LHCN-M2 (cell line): Measurements from ENCODE around the gene VAC14. TPM values are rescaled to one million over a fixed set of nuclear protein-coding genes. Genes with fewer than 3 reads are reported as not detected.
A peak's percentile ranks its signal among the peaks of the same experiment; 100 is the strongest.
"Not testable (repeated sequence)": the region's sequence is repeated elsewhere in the genome, so short reads cannot be mapped to it uniquely, and the experiment has no call there.

Source experiments
- DNase-seq: peaks from one replicate; pipeline ENCODE4 v3.0.0-alpha.2; 2012; ENCODE audit warnings: low read depth
- total RNA-seq: library from RNA; depleted of rRNA; stranded (reverse); fragments of >200 nt; gene quantifications from 2 replicates; pipeline ENCODE4 v1.2.3, GENCODE V29; 2014; rRNA removed

The VAC14 gene
- total RNA-seq, 1 experiment from 2014 or later, result 62.2 TPM

DNA sequence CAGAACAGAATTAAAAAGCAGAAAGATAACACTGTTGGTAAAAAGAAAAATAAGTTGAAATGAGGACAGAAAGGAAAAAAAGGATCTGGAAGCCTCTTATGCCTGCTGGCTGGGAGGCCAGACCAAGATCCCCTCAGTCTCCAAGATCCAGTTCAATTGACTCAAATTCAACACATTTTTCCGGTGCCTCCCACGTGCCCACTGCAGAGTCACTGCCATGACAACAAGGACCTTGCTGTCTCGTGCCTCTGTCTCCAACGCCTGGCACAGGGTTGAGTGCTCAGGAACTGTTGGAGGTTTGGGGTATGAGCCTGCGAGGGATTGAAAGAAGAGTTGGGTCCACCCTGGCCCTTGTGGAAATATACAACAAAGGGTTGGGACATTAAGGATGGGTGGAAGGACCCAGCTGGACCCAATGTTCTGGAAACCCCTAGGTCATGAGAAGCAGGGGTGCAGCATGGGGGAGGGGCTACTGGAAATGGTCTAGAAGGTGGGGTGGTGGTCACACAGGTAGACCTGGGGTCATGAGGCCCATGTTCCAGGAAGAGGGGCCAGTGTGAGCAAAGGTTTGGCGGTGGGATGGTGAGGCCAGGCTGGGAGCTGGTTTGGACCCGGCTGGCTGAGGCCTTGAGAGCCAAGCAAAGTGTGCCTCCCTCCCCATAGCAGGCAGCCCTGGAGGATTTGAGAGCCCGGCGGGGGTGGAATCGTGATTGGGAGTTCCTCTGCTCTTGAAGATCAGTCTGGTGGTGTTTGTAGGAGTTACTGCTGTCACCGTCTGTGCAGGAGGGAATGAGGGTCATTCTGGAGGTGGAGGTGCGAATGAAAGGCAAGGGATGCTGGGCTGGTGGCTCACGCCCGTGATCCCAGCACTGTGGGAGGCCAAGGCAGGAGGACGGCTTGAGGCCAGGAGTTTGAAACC is 153.3 kb downstream of the VAC14 start:
- DNase-seq, result no peak

DNA sequence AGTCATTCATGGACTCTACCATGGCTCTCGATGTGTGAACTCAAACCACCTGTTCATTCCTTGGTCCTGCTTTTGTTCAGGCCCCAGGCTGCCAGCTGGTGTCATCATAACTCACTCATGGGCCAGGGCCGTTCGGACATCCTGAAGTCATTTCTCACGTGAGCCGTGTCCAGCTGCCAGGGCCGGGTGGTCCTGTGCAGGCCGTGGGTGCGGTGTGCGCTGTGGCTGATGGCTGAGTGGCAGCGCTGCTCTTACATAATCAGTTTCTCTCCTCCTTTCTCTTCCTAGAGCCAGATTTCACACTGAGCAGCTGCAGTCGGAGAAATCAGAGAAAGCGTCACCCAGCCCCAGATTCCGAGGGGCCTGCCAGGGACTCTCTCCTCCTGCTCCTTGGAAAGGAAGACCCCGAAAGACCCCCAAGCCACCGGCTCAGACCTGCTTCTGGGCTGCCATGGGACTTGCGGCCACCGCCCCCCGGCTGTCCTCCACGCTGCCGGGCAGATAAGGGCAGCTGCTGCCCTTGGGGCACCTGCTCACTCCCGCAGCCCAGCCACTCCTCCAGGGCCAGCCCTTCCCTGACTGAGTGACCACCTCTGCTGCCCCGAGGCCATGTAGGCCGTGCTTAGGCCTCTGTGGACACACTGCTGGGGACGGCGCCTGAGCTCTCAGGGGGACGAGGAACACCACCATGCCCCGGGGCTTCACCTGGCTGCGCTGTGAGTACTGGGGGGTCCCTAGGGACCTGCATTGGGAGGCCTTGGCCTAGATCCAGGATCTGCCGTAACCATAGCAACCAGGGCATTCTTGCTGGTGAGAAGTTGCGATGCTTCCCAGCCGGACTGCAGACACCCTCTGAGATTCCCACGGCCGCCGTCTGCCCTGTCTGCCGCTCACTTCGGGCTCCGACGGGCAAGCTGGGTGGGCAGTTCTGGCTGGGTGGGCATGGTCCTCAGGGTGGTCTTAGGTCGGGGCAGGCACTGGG is 154.4 kb downstream of the VAC14 start, which contains the start of gene IL34:
IL34 (plus strand) TSS at position 300 of the 982 bp plus-strand sequence; CDS start at position 689, 389 bp downstream.
- DNase-seq, result peak; percentile 96

DNA sequence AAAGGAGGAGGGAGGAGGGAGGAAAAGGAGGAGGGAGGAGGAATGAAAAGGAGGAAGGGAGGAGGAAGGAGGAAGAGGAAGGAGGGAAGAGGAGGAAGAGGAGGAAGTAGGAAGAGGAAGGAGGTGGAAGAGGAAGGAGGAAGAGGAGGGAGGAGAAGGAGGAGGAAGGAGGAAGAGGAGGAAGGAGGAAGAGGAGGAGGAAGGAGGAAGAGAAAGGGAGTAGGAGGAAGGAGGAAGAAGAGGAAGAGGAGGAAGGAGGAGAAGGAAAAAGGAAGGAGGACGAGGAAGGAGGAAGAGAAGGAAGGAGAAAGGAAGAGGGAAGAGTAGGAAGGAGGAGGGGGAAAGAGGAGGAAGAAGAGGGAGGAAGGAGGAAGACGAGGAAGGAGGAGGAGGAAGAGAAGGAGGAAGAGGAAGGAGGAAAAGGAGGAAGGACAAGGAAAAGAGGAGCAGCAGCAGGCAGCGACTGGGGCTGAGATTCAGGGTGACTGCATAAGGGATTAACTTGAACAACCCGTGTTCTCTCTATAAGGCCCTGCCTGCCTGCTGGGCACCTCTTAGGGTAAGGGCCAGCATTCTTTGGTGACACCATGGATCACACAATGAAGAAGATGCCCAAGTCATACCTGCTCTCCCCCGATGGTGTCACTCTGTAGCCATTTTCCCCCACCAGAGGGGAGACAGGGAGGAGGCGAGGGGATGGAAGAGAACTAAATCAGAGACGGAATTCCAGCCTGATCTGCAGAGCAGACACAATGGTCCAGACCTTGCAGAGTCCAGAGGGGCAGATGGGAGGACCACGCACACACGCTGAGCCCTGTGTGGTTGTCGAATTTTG is 156.0 kb downstream of the VAC14 start:
- DNase-seq, result no peak

DNA sequence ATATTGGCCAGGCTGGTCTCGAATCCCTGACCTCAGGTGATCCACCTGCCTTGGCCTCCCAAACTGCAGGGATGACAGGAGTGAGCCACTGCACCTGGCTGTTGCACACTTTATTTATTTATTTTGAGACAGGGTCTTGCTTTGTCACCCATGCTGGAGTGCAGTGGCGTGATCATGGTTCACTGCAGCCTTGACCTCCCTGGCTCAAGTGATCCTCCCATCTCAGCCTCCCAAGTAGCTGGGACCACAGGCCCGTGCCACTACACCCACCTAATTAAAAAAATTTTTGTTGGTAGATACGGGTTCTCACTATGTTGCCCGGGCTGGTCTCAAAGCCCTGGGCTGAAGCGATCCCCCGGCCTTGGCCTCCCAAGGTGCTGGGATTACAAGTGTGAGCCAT is 157.7 kb downstream of the VAC14 start:
- DNase-seq, result not testable (repeated sequence)

DNA sequence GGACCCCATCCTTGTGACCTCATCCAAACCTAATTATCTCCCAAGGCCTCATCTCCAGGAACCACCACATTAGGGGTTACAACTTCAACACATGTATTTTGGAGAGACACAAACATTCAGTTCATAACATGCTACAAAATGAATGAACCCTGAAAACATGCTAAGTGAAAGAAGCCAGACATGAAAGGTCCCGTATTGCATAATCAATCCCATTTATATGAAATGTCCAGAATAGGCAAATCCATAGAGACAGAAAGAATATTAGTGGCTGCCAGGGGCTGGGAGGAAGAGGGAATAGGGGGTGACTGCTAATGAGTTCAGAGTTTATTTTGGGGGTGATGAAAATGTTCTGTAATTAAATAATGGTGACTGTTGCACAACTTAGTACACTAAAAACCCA is 158.3 kb downstream of the VAC14 start:
- DNase-seq, result no peak

DNA sequence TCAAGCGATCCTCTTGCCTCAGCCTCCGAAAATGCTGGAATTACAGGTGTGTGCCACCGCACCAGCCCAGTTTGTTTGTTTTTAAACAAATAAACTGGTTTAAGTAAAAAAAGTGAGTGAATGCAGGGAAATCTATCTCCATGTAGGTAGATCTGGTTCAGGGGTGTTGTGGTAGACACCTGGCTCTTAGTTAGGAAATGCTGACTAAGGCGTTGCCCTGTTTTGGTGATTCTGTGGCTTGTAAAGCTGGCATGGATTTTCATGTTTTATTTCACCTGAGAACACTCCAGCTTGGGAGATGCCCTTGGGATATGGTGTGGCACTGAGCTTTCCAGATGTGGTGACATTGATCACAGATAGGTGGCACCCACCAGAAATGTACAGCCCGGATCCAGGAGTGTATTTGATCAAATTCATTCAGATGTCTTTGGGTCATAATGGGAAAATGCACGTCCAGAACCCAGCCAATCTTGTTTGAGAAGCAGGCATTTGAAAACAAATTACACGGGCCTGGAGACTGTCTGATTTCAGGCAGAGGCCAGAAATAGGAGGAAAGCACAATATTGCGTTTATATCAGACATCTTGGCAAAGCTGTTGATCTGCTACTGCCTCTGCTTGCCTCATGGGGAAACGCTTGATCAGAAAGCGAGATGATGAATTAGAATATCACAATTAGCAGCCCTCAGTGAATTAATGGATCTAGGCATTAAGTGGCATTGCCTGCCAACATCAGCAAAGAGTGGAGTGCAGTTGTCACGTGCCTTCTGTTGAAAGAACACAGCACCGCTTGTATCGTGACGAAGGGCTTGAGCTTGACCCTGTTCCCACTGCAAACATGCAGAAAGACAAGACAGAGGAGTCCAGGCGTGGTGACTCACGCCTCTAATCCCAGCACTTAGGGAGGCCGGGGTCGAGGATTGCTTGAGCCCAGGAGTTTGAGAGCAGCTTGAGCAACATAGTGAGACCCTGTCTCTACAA is 161.9 kb downstream of the VAC14 start:
- peak; percentile 85 for DNase-seq

Other genes starting within 250 kb of the VAC14 start
- 0.13 and 4.1 TPM in 2 replicates for gene IL34, start 154.6 kb downstream of the VAC14 start, total RNA-seq
- 84.4 and 129 TPM in 2 replicates for gene MTSS2, start 115.1 kb downstream of the VAC14 start, total RNA-seq